ENCODE measurements around the gene SELENOK. TPM values are rescaled to one million over a fixed set of nuclear protein-coding genes. Genes with fewer than 3 reads are reported as not detected.

Gene SELENOK
- total and polyA plus RNA-seq, 2 donors (not counting 3 experiments of a cell fraction or from before 2014, with no cell fraction given) = 26.1 to 35.2 TPM

DNA sequence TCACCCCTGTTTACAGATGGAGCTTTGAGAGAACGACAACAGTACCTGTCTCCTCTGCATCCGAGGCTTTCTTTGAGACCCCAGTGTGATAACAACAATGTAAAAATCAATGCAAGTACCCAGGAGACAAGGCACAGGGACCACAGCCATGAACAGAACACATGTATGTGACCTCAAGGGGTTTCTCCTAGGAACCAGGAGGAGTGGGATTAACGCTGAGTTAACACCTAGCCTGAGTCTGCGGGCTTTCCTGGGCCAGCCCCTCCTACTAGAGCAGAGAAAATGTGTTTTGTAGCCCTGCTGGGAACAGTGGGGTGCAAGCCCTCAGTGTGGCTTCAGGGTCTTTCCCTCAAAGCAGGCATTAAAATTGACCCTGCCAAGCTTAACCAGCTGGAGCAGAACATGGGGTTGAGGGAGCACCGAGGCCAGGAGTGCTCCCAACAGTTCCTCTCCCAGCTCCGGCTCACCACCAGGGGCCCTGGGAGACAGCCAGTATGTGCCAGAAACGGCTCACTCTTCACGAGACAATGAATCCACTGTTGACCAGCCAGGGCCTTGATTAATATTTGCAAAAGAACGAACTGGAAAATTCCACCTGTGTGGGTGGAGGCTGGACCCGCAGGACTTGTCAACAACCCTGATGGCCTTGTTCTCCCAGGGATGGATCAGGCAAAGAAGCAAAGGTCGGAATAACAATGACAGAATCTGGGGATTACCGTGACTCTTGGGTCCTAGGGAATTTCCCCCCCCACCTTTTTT lies 49.0 kb downstream of the SELENOK start:
- Histone ChIP-seq H3K9me3 (replicated peaks; ENCODE audit: control insufficient read depth, insufficient read depth, low read length) (no peaks in the 10 kb centered on the region), H3K4me1 (ENCODE audit: control insufficient read depth, extremely low read depth, insufficient read depth, low read length) (no peaks in the 10 kb centered on the region), H3K27ac (ENCODE audit: insufficient read depth, low read depth, low read length) (no peak overlapping the region), H2AFZ (ENCODE audit: low read depth, low read length) (no peak overlapping the region), H3K9me1 (replicated peaks; ENCODE audit: control insufficient read depth, extremely low read depth, insufficient read depth, low read length) (no peaks in the 10 kb centered on the region), H3K27me3 (ENCODE audit: control insufficient read depth in 2 of 2, insufficient read depth in 2 of 2, low read length in 2 of 2) (peaks cover 21 to 23% of the 10 kb centered on the region in 2 experiments), H3K9ac (replicated peaks; ENCODE audit: extremely low read depth, insufficient read depth, low read length) (no peak overlapping the region), H3K36me3 (ENCODE audit: control insufficient read depth in 2 of 2, extremely low read depth in 1 of 2, insufficient read depth in 2 of 2, low read length in 2 of 2) (no peaks in the 10 kb centered on the region), H3K4me2 (ENCODE audit: insufficient read depth, low read length) (no peak overlapping the region), H3K79me2 (ENCODE audit: control insufficient read depth, insufficient read depth, low read length) (no peaks in the 10 kb centered on the region), H3K4me3 (replicated peaks in 1 of 3; ENCODE audit: insufficient read depth in 1 of 3, low read depth in 1 of 3, low read length in 3 of 3) (no peak overlapping the region), H4K20me1 (replicated peaks; ENCODE audit: control insufficient read depth, extremely low read depth, insufficient read depth, low read length) (no peaks in the 10 kb centered on the region)
- FAIRE-seq = no peak
- ChIA-PET POLR2A (no interaction called here), CTCF (no interaction called here)
- DNase-seq (ENCODE audit: low read depth, low spot score) = no peak
- BruUV-seq (replicated peaks) = no TSS peak
- TF ChIP-seq EZH2 (IDR thresholded peaks at IDR 0.05; ENCODE audit: borderline replicate concordance, low read depth, low read length, severe bottlenecking) (no peak), MYC (IDR thresholded peaks at IDR 0.05; ENCODE audit: low read depth, low read length) (no peak), POLR2AphosphoS5 (IDR thresholded peaks at IDR 0.05; ENCODE audit: insufficient read depth, low read depth, low read length) (no peak), FOS (IDR thresholded peaks at IDR 0.05; ENCODE audit: borderline replicate concordance, insufficient read depth, low read length) (no peak), JUN (IDR thresholded peaks at IDR 0.05; ENCODE audit: borderline replicate concordance, insufficient read depth, insufficient read length, low read depth) (no peak), GATA2 (IDR thresholded peaks at IDR 0.05; ENCODE audit: insufficient read depth, insufficient read length, low read depth, low read length) (no peak), POLR2A (IDR thresholded peaks at IDR 0.05; ENCODE audit: low read depth, low read length) (no peak)
- TF ChIP-seq, protein P1, sequence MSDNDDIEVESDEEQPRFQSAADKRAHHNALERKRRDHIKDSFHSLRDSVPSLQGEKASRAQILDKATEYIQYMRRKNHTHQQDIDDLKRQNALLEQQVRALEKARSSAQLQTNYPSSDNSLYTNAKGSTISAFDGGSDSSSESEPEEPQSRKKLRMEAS (IDR thresholded peaks at IDR 0.05; ENCODE audit: insufficient read depth, insufficient read length) = no peak
- TF ChIP-seq, protein P2, sequence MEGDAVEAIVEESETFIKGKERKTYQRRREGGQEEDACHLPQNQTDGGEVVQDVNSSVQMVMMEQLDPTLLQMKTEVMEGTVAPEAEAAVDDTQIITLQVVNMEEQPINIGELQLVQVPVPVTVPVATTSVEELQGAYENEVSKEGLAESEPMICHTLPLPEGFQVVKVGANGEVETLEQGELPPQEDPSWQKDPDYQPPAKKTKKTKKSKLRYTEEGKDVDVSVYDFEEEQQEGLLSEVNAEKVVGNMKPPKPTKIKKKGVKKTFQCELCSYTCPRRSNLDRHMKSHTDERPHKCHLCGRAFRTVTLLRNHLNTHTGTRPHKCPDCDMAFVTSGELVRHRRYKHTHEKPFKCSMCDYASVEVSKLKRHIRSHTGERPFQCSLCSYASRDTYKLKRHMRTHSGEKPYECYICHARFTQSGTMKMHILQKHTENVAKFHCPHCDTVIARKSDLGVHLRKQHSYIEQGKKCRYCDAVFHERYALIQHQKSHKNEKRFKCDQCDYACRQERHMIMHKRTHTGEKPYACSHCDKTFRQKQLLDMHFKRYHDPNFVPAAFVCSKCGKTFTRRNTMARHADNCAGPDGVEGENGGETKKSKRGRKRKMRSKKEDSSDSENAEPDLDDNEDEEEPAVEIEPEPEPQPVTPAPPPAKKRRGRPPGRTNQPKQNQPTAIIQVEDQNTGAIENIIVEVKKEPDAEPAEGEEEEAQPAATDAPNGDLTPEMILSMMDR (IDR thresholded peaks at IDR 0.05; ENCODE audit: extremely low read depth in 1 of 2, insufficient read depth in 1 of 2, low read depth in 1 of 2, low read length in 2 of 2) = no peak
- intact Hi-C loops (cut with micrococcal nuclease) = no loop called here
- dilution Hi-C loops (cut with MboI; ENCODE audit: extremely low pct_ligation_motif_present, low sequenced_read_pairs) = no loop called here

Measured in endothelial cell of umbilical vein (primary cell).